Astrocyte (in vitro differentiated cells and primary cell): ENCODE measurements around the gene NUDT13. TPM values are rescaled to one million over a fixed set of nuclear protein-coding genes. Genes with fewer than 3 reads are reported as not detected.

Experiments used
- DNase-seq: peaks from one replicate; pipeline ENCODE4 v3.0.0-alpha.2; 2010; ENCODE audit warnings: low read depth
- FAIRE-seq: peaks from 2 replicates; lab custom pipeline; 2011; peaks lifted over from hg19 to GRCh38; lab: Jason Lieb, UNC
- H2AFZ ChIP-seq: 2 replicates; pipeline ENCODE4 v1.6.0; 2012; ENCODE audit warnings: low read depth, low read length, inconsistent platforms
- H3K27ac ChIP-seq: 2 replicates; pipeline ENCODE4 v1.5.1; 2011; ENCODE audit warnings: low read depth, low read length, inconsistent platforms
- H3K27me3 ChIP-seq: 2 replicates; pipeline ENCODE4 v1.6.0; 2011; ENCODE audit warnings: low read length, inconsistent platforms; ENCODE audit not compliant: insufficient read depth
- H3K36me3 ChIP-seq: 2 replicates; pipeline ENCODE4 v1.5.1; 2011; ENCODE audit warnings: low read length, inconsistent platforms; ENCODE audit not compliant: insufficient read depth
- H3K4me1 ChIP-seq: 2 replicates; pipeline ENCODE4 v1.5.1; 2011; ENCODE audit warnings: low read length, inconsistent platforms; ENCODE audit not compliant: insufficient read depth
- H3K4me2 ChIP-seq: 2 replicates; pipeline ENCODE4 v1.6.0; 2012; ENCODE audit warnings: low read length, inconsistent platforms
- H3K4me3 ChIP-seq: 2 replicates; pipeline ENCODE4 v1.5.1; 2011; ENCODE audit warnings: low read depth, mild to moderate bottlenecking, low read length, inconsistent platforms; ENCODE audit not compliant: insufficient read depth
- H3K79me2 ChIP-seq: 2 replicates; pipeline ENCODE4 v1.6.0; 2012; ENCODE audit warnings: mild to moderate bottlenecking, low read length, inconsistent platforms; ENCODE audit not compliant: insufficient read depth
- H3K9ac ChIP-seq: 2 replicates; pipeline ENCODE4 v1.6.0; 2012; ENCODE audit warnings: mild to moderate bottlenecking, low read length, inconsistent platforms
- H3K9me3 ChIP-seq: 2 replicates; pipeline ENCODE4 v1.5.1; 2012; ENCODE audit warnings: low read depth, mild to moderate bottlenecking, low read length, inconsistent platforms; ENCODE audit not compliant: insufficient read depth
- H4K20me1 ChIP-seq: 2 replicates; pipeline ENCODE4 v1.6.0; 2012; ENCODE audit warnings: low read length, inconsistent platforms; ENCODE audit not compliant: insufficient read depth
- H3K27ac Mint-ChIP-seq: one replicate; pipeline ENCODE4 v1.8.0; 2021; ENCODE audit warnings: mild to moderate bottlenecking, mixed read lengths; ENCODE audit not compliant: unreplicated experiment
- H3K27me3 Mint-ChIP-seq: one replicate; pipeline ENCODE4 v1.8.0; 2021; ENCODE audit warnings: low read depth, mixed read lengths; ENCODE audit not compliant: unreplicated experiment
- H3K36me3 Mint-ChIP-seq: one replicate; pipeline ENCODE4 v1.8.0; 2021; ENCODE audit warnings: low read depth, mixed read lengths; ENCODE audit not compliant: unreplicated experiment
- H3K4me1 Mint-ChIP-seq: one replicate; pipeline ENCODE4 v1.8.0; 2021; ENCODE audit warnings: low read depth, mixed read lengths; ENCODE audit not compliant: unreplicated experiment
- H3K4me3 Mint-ChIP-seq: one replicate; pipeline ENCODE4 v1.8.0; 2021; ENCODE audit warnings: mild to moderate bottlenecking, moderate library complexity, mixed read lengths; ENCODE audit not compliant: unreplicated experiment
- H3K9me3 Mint-ChIP-seq: one replicate; pipeline ENCODE4 v1.8.0; 2021; ENCODE audit warnings: mild to moderate bottlenecking, mixed read lengths; ENCODE audit not compliant: unreplicated experiment
- CTCF ChIP-seq: IDR thresholded peaks from 2 replicates; pipeline ENCODE4 v1.5.1; 2011; ENCODE audit warnings: low read depth, mild to moderate bottlenecking, inconsistent platforms, low read length, moderate library complexity; ENCODE audit not compliant: insufficient read depth
- EZH2 ChIP-seq: IDR thresholded peaks from 2 replicates; pipeline ENCODE4 v1.6.1; 2012; ENCODE audit warnings: mild to moderate bottlenecking, low read length, inconsistent platforms; ENCODE audit not compliant: insufficient read depth
- total RNA-seq: library from RNA; stranded (reverse); gene quantifications from 2 replicates; pipeline ENCODE4 v1.2.1, GENCODE V29; 2021

NUDT13 gene
- total RNA-seq, 1 donor from 2014 or later: 2.4 TPM

GRCh38 chr10:73061743-73062142, 48.5 kb upstream of the NUDT13 start:
- Histone ChIP-seq H3K79me2 (no peaks in the 10 kb centered on the region), H3K4me1 (peaks cover 4% of the 10 kb centered on the region), H3K27me3 (no peaks in the 10 kb centered on the region), H4K20me1 (peaks cover 19% of the 10 kb centered on the region), H3K36me3 (peaks cover 2% of the 10 kb centered on the region), H2AFZ (no peak overlapping the region), H3K4me2 (no peak overlapping the region), H3K27ac (no peak overlapping the region), H3K4me3 (no peak overlapping the region), H3K9me3 (no peaks in the 10 kb centered on the region), H3K9ac (no peak overlapping the region)
- H3K9me3 Mint-ChIP-seq: no peaks in the 10 kb centered on the region
- TF ChIP-seq CTCF (no peak), EZH2 (no peak)
- no peak overlapping the region for H3K4me3 Mint-ChIP-seq
- no peak for FAIRE-seq
- H3K27ac Mint-ChIP-seq: no peak overlapping the region
- H3K27me3 Mint-ChIP-seq: no peaks in the 10 kb centered on the region
- DNase-seq: no peak
- H3K4me1 Mint-ChIP-seq: peaks cover 2% of the 10 kb centered on the region
- H3K36me3 Mint-ChIP-seq: peaks cover 26% of the 10 kb centered on the region

GRCh38 chr10:73065441-73065840, 44.8 kb upstream of the NUDT13 start:
- FAIRE-seq (no peak), DNase-seq (no peak)
- TF ChIP-seq EZH2: no peak
- no peak overlapping the region for H2AFZ ChIP-seq
- peaks cover 16% of the 10 kb centered on the region for H3K36me3 Mint-ChIP-seq
- no peaks in the 10 kb centered on the region for H3K9me3 ChIP-seq
- H3K4me1 ChIP-seq: peaks cover 4% of the 10 kb centered on the region
- H3K79me2 ChIP-seq: no peaks in the 10 kb centered on the region
- H3K4me1 Mint-ChIP-seq: peaks cover 2% of the 10 kb centered on the region
- H3K36me3 ChIP-seq: peaks cover 11% of the 10 kb centered on the region
- no peak overlapping the region for H3K4me3 Mint-ChIP-seq
- H3K9ac ChIP-seq: no peak overlapping the region
- no peaks in the 10 kb centered on the region for H3K27me3 Mint-ChIP-seq
- H3K9me3 Mint-ChIP-seq: no peaks in the 10 kb centered on the region
- H3K27ac Mint-ChIP-seq: no peak overlapping the region
- H3K27ac ChIP-seq: no peak overlapping the region
- H3K4me2 ChIP-seq: no peak overlapping the region
- no peak overlapping the region for H3K4me3 ChIP-seq
- H3K27me3 ChIP-seq: no peaks in the 10 kb centered on the region
- peaks cover 20% of the 10 kb centered on the region for H4K20me1 ChIP-seq

GRCh38 chr10:73073627-73074026, 36.6 kb upstream of the NUDT13 start:
- H3K4me3 ChIP-seq: no peak overlapping the region
- H3K4me2 ChIP-seq: no peak overlapping the region
- FAIRE-seq (no peak), DNase-seq (no peak)
- Mint-ChIP-seq H3K4me1 (peaks cover 12% of the 10 kb centered on the region), H3K4me3 (no peak overlapping the region), H3K27me3 (no peaks in the 10 kb centered on the region), H3K27ac (no peak overlapping the region), H3K36me3 (peaks cover 13% of the 10 kb centered on the region), H3K9me3 (no peaks in the 10 kb centered on the region)
- H3K27me3 ChIP-seq: no peaks in the 10 kb centered on the region
- H3K79me2 ChIP-seq: peaks cover 30% of the 10 kb centered on the region
- no peak overlapping the region for H3K9ac ChIP-seq
- no peak overlapping the region for H3K27ac ChIP-seq
- peaks cover 2% of the 10 kb centered on the region for H3K4me1 ChIP-seq
- H2AFZ ChIP-seq: no peak overlapping the region
- TF ChIP-seq CTCF (no peak), EZH2 (no peak)
- peaks cover 30% of the 10 kb centered on the region for H4K20me1 ChIP-seq
- peaks cover 22% of the 10 kb centered on the region for H3K36me3 ChIP-seq
- no peaks in the 10 kb centered on the region for H3K9me3 ChIP-seq
